IMR-90 (cell line): ENCODE results near the gene GUCY1A2.

Experiments
- CTCF ChIP-seq: conservative IDR thresholded peaks from 2 replicates; pipeline ENCODE4 v1.5.1; 2012; ENCODE audit warnings: mild to moderate bottlenecking, low read depth, low read length, improper control_type of control experiment
- POLR2A ChIP-seq: IDR thresholded peaks from 2 replicates; pipeline ENCODE4 v1.6.1; 2012; ENCODE audit warnings: mild to moderate bottlenecking, low read depth, low read length

GRCh38 chr11:106988151-106989077 lies 29.9 kb downstream of the GUCY1A2 start:
- TF ChIP-seq CTCF: no peak
- TF ChIP-seq POLR2A: no peak
